SK-N-SH (cell line): ENCODE measurements around the gene ANKRD12.
"Not testable (repeated sequence)": the region's sequence is repeated elsewhere in the genome, so short reads cannot be mapped to it uniquely, and the experiment has no call there.

Source experiments
- EZH2phosphoT487 ChIP-seq: fragments of 200-600 bp; sonication (generic); IDR thresholded peaks from 2 replicates; pipeline ENCODE4 v1.6.1; 2017; ENCODE audit warnings: low read depth, mixed run types, mild to moderate bottlenecking, antibody characterized with exemption, moderate library complexity, borderline replicate concordance
- JUND ChIP-seq: IDR thresholded peaks from 2 replicates; pipeline ENCODE4 v1.4.0; 2012
- POLR2AphosphoS5 ChIP-seq: IDR thresholded peaks from 2 replicates; pipeline ENCODE4 v1.6.1; 2012; ENCODE audit warnings: low read depth, low read length
- RCOR1 ChIP-seq: fragments of 150-350 bp; IDR thresholded peaks from 2 replicates; pipeline ENCODE4 v1.6.1; 2017; ENCODE audit warnings: antibody characterized with exemption, low read length
- SMC3 ChIP-seq: IDR thresholded peaks from 2 replicates; pipeline ENCODE4 v1.6.1; 2012; ENCODE audit warnings: low read depth, low read length, improper control_type of control experiment
- USF1 ChIP-seq: IDR thresholded peaks from 2 replicates; pipeline ENCODE4 v1.4.0; 2012; ENCODE audit warnings: low read depth, borderline replicate concordance
- TF ChIP-seq, protein P1 (sequence below): fragments of 200-600 bp; sonication (generic); IDR thresholded peaks from 2 replicates; pipeline ENCODE4 v1.6.1; 2017; ENCODE audit warnings: antibody characterized with exemption, mild to moderate bottlenecking, moderate library complexity
- TF ChIP-seq, protein P2 (sequence below): IDR thresholded peaks from 2 replicates; pipeline ENCODE4 v1.4.0; 2012; ENCODE audit warnings: low read depth

DNA sequence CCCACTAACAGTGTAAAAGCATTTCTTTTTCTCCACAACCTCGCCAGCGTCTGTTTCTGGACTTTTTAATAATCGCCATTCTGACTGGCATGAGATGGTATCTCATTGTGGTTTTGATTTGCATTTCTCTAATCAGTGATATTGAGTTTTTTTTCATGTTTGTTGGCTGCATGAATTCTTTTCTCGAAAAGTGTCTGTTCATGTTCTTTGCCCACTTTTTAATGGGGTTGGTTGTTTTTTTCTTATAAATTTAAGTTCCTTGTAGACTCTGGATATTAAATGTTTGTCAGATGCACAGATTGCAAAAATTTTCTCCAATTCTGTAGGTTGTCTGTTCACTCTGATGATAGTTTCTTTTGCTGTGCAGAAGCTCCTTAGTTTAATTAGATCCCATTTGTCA is 26.1 kb downstream of the ANKRD12 start:
- TF ChIP-seq JUND, RCOR1, POLR2AphosphoS5, EZH2phosphoT487, USF1, SMC3: not testable (repeated sequence)
- TF ChIP-seq, protein P1, sequence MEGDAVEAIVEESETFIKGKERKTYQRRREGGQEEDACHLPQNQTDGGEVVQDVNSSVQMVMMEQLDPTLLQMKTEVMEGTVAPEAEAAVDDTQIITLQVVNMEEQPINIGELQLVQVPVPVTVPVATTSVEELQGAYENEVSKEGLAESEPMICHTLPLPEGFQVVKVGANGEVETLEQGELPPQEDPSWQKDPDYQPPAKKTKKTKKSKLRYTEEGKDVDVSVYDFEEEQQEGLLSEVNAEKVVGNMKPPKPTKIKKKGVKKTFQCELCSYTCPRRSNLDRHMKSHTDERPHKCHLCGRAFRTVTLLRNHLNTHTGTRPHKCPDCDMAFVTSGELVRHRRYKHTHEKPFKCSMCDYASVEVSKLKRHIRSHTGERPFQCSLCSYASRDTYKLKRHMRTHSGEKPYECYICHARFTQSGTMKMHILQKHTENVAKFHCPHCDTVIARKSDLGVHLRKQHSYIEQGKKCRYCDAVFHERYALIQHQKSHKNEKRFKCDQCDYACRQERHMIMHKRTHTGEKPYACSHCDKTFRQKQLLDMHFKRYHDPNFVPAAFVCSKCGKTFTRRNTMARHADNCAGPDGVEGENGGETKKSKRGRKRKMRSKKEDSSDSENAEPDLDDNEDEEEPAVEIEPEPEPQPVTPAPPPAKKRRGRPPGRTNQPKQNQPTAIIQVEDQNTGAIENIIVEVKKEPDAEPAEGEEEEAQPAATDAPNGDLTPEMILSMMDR = not testable (repeated sequence)
- TF ChIP-seq, protein P2, sequence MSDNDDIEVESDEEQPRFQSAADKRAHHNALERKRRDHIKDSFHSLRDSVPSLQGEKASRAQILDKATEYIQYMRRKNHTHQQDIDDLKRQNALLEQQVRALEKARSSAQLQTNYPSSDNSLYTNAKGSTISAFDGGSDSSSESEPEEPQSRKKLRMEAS = not testable (repeated sequence)
